PC-3 (cell line): ENCODE data around the gene SEC24B. TPM values are rescaled to one million over a fixed set of nuclear protein-coding genes. Genes with fewer than 3 reads are reported as not detected.

Experiments used
- ATAC-seq: fragments of 200-7000 bp; cut with Tn5 transposase; 2 replicates; pipeline ENCODE4 v1.9.1; 2020; ENCODE audit warnings: mild to moderate bottlenecking, moderate library complexity
- BruUV-seq: library from RNA; stranded (reverse); fragments of 400-500 nt; replicated peaks from 2 replicates; lab custom pipeline; 2021; lab: Mats Ljungman, UMichigan
- CTCF ChIA-PET: fragments of 300-600 bp; sonication (Branson Sonifier 250); formaldehyde crosslinking; loops from one replicate; lab custom pipeline; 2022; ENCODE audit warnings: antibody characterized with exemption; lab: Charles Lee
- POLR2A ChIA-PET: fragments of 300-600 bp; sonication (Branson Sonifier 250); formaldehyde crosslinking; loops from one replicate; lab custom pipeline; 2022; ENCODE audit warnings: antibody characterized with exemption; ENCODE audit not compliant: unreplicated experiment; lab: Charles Lee
- DNase-seq: peaks from one replicate; pipeline ENCODE4 v3.0.0-alpha.2; 2015
- H2AFZ ChIP-seq: fragments of 300-600 bp; sonication (generic); 2 replicates; pipeline ENCODE4 v1.6.0; 2016; ENCODE audit warnings: antibody characterized with exemption, low read length
- H3F3A ChIP-seq: fragments of 300-600 bp; sonication (generic); one replicate; pipeline ENCODE4 v1.6.0; 2017; ENCODE audit warnings: antibody characterized with exemption, low read length, control low read depth, mild to moderate bottlenecking; ENCODE audit not compliant: unreplicated experiment
- H3K27ac ChIP-seq: fragments of 300-600 bp; sonication (generic); 2 replicates; pipeline ENCODE4 v1.5.1; 2016; ENCODE audit warnings: mild to moderate bottlenecking, low read length
- H3K27me3 ChIP-seq: fragments of 300-600 bp; sonication (generic); 2 replicates; pipeline ENCODE4 v1.6.1; 2016; ENCODE audit warnings: low read length, mixed read lengths
- H3K36me3 ChIP-seq: fragments of 300-600 bp; sonication (generic); 2 replicates; pipeline ENCODE4 v1.6.1; 2016; ENCODE audit warnings: low read depth, mixed run types, low read length, mixed read lengths
- H3K4me1 ChIP-seq: fragments of 300-600 bp; sonication (generic); 2 replicates; pipeline ENCODE4 v1.5.1; 2016; ENCODE audit warnings: low read length; ENCODE audit not compliant: insufficient read depth
- H3K4me2 ChIP-seq: fragments of 300-600 bp; sonication (generic); 2 replicates; pipeline ENCODE4 v1.6.0; 2016; ENCODE audit warnings: low read length
- H3K4me3 ChIP-seq: fragments of 300-600 bp; sonication (generic); 2 replicates; pipeline ENCODE4 v1.5.1; 2016; ENCODE audit warnings: mild to moderate bottlenecking, low read length, mixed read lengths
- H3K79me2 ChIP-seq: fragments of 300-600 bp; sonication (generic); 2 replicates; pipeline ENCODE4 v1.6.1; 2017; ENCODE audit warnings: low read length, mixed read lengths
- H3K9ac ChIP-seq: fragments of 300-600 bp; sonication (generic); 2 replicates; pipeline ENCODE4 v1.6.0; 2016; ENCODE audit warnings: mild to moderate bottlenecking, low read length
- H3K9me2 ChIP-seq: fragments of 300-600 bp; sonication (generic); replicated peaks from 2 replicates; pipeline ENCODE4 v1.6.1; 2016; ENCODE audit warnings: mixed run types, low read length, mixed read lengths
- H3K9me3 ChIP-seq: fragments of 300-600 bp; sonication (generic); 2 replicates; pipeline ENCODE4 v1.6.1; 2016; ENCODE audit warnings: low read length, mixed read lengths
- H4K20me1 ChIP-seq: fragments of 300-600 bp; sonication (generic); 2 replicates; pipeline ENCODE4 v1.6.1; 2016; ENCODE audit warnings: low read length, mixed read lengths
- CTCF ChIP-seq: fragments of 300-600 bp; sonication (generic); conservative IDR thresholded peaks from 2 replicates; pipeline ENCODE4 v1.5.1; 2017; ENCODE audit warnings: antibody characterized with exemption, low read depth, mild to moderate bottlenecking, low read length
- EZH2 ChIP-seq: fragments of 300-600 bp; sonication (generic); IDR thresholded peaks from one replicate; pipeline ENCODE4 v1.6.1; 2017; ENCODE audit warnings: antibody characterized with exemption, mild to moderate bottlenecking, low read length; ENCODE audit not compliant: unreplicated experiment
- EZH2phosphoT487 ChIP-seq: fragments of 300-600 bp; sonication (generic); IDR thresholded peaks from 2 replicates; pipeline ENCODE4 v1.6.1; 2018; ENCODE audit warnings: mild to moderate bottlenecking, antibody characterized with exemption, low read length, borderline replicate concordance
- intact Hi-C: fragments of 100-400 bp; cut with micrococcal nuclease; formaldehyde crosslinking; loops from 2 replicates; pipeline ENCODE4 v1.9.0; 2023
- total RNA-seq: library from RNA; depleted of rRNA; stranded (reverse); fragments of >200 nt; gene quantifications from 2 replicates; pipeline ENCODE4 v1.2.3, GENCODE V29; 2014

Gene SEC24B
- total RNA-seq, 1 experiment from 2014 or later = 11.3 TPM

- H3K9ac ChIP-seq = no peak overlapping the region
- TF ChIP-seq EZH2phosphoT487 = no peak
- TF ChIP-seq CTCF = no peak
- no peak for TF ChIP-seq EZH2
- ChIA-PET CTCF (no interaction called here), POLR2A (no interaction called here)
- no peaks in the 10 kb centered on the region for H3K4me1 ChIP-seq
- ATAC-seq (no peak), DNase-seq (no peak)
- no peak overlapping the region for H3K27ac ChIP-seq
- H4K20me1 ChIP-seq = no peaks in the 10 kb centered on the region
- no peak overlapping the region for H3K4me3 ChIP-seq
- no peaks in the 10 kb centered on the region for H3F3A ChIP-seq
- H3K4me2 ChIP-seq = no peak overlapping the region
- H3K36me3 ChIP-seq = peaks cover 25% of the 10 kb centered on the region
- H3K9me2 ChIP-seq = no peaks in the 10 kb centered on the region
- intact Hi-C loops = no loop called here
- no peaks in the 10 kb centered on the region for H3K79me2 ChIP-seq
- no peak overlapping the region for H2AFZ ChIP-seq
- BruUV-seq = no TSS peak
- no peaks in the 10 kb centered on the region for H3K9me3 ChIP-seq
- no peaks in the 10 kb centered on the region for H3K27me3 ChIP-seq
Measured at GRCh38 chr4:109532182-109532581, 98.6 kb downstream of the SEC24B start.

GRCh38 chr4:109545401-109545800, 111.8 kb downstream of the SEC24B start:
- TF ChIP-seq EZH2 = no peak
- TF ChIP-seq CTCF = no peak
- no peak for TF ChIP-seq EZH2phosphoT487
- no peak overlapping the region for H3K27ac ChIP-seq
- H4K20me1 ChIP-seq = no peaks in the 10 kb centered on the region
- no peak overlapping the region for H3K4me3 ChIP-seq
- no peak overlapping the region for H2AFZ ChIP-seq
- peaks cover 8% of the 10 kb centered on the region for H3K4me1 ChIP-seq
- no peaks in the 10 kb centered on the region for H3K9me3 ChIP-seq
- H3K36me3 ChIP-seq = peaks cover 12% of the 10 kb centered on the region
- H3K4me2 ChIP-seq = no peak overlapping the region
- ATAC-seq = no peak
- no peaks in the 10 kb centered on the region for H3K9me2 ChIP-seq
- no TSS peak for BruUV-seq
- CTCF ChIA-PET = no interaction called here
- intact Hi-C loops = loop anchor here (5.0 kb wide), 1 partner anchor 112 kb away; no protein-coding TSS in a partner anchor
- no peaks in the 10 kb centered on the region for H3K79me2 ChIP-seq
- no peaks in the 10 kb centered on the region for H3F3A ChIP-seq
- DNase-seq = no peak
- POLR2A ChIA-PET = no interaction called here
- no peaks in the 10 kb centered on the region for H3K27me3 ChIP-seq
- no peak overlapping the region for H3K9ac ChIP-seq

- TF ChIP-seq EZH2phosphoT487 (no peak), CTCF (no peak), EZH2 (no peak)
Measured at GRCh38 chr4:109547394-109547793, 113.8 kb downstream of the SEC24B start.

More at GRCh38 chr4:109547394-109547793, 113.8 kb downstream of the SEC24B start:
- ATAC-seq (no peak), DNase-seq (no peak)
- Histone ChIP-seq H2AFZ (no peak overlapping the region), H3F3A (no peaks in the 10 kb centered on the region), H3K9me3 (no peaks in the 10 kb centered on the region), H3K4me2 (no peak overlapping the region), H4K20me1 (no peaks in the 10 kb centered on the region), H3K27me3 (no peaks in the 10 kb centered on the region), H3K9me2 (no peaks in the 10 kb centered on the region), H3K27ac (no peak overlapping the region), H3K79me2 (no peaks in the 10 kb centered on the region), H3K9ac (no peak overlapping the region), H3K4me3 (no peak overlapping the region), H3K36me3 (peaks cover 12% of the 10 kb centered on the region), H3K4me1 (peaks cover 8% of the 10 kb centered on the region)
- ChIA-PET POLR2A (interaction anchor here (0.5 to 0.6 kb wide), 2 partner anchors 38 to 899 kb away, joined by 3 to 5 read pairs; no protein-coding TSS in a partner anchor), CTCF (no interaction called here)
- no TSS peak for BruUV-seq
- intact Hi-C loops = loop anchor here (5.0 kb wide), 1 partner anchor 110 kb away; no protein-coding TSS in a partner anchor
